Body of pancreas (tissue), 4 donors: ENCODE data around the gene CCL11.

Source experiments
- CTCF ChIP-seq, 7 experiments: fragments of 450-650 bp in 4 of 7; fragments of 200-600 bp in 3 of 7; sonication (generic) in 3 of 7; IDR thresholded peaks; one replicate each; pipeline ENCODE4 v1.5.1; 2016 to 2019; ENCODE audit warnings: antibody characterized with exemption in 7 of 7
- POLR2A ChIP-seq, 3 donors: fragments of 450-650 bp; IDR thresholded peaks; one replicate each; pipeline ENCODE4 v1.6.1; 2016; ENCODE audit warnings: antibody characterized with exemption in 3 of 3, mild to moderate bottlenecking in 2 of 3

- TF ChIP-seq CTCF (IDR thresholded peaks at IDR 0.05): no peak
- TF ChIP-seq POLR2A (IDR thresholded peaks at IDR 0.05): peak in 2 of 3 donors; percentile 8 to 27
Observed at GRCh38 chr17:34255381-34255732, 30.2 kb upstream of the CCL11 start.
